SK-N-MC (cell line): ENCODE measurements around the gene NAGPA.

Experiments used
- EZH2 ChIP-seq: fragments of 200-600 bp; sonication (generic); IDR thresholded peaks from one replicate; pipeline ENCODE4 v1.6.1; 2017; ENCODE audit warnings: antibody characterized with exemption
- FOXP2 ChIP-seq: optimal IDR thresholded peaks from 2 replicates; pipeline ENCODE3; 2011; ENCODE audit warnings: mild to moderate bottlenecking, moderate library complexity; ENCODE audit not compliant: insufficient read depth; ENCODE audit errors: extremely low read length, control extremely low read depth
- POLR2AphosphoS5 ChIP-seq: IDR thresholded peaks from 2 replicates; pipeline ENCODE4 v1.6.1; 2012; ENCODE audit warnings: mild to moderate bottlenecking, low read depth, low read length, borderline replicate concordance

DNA sequence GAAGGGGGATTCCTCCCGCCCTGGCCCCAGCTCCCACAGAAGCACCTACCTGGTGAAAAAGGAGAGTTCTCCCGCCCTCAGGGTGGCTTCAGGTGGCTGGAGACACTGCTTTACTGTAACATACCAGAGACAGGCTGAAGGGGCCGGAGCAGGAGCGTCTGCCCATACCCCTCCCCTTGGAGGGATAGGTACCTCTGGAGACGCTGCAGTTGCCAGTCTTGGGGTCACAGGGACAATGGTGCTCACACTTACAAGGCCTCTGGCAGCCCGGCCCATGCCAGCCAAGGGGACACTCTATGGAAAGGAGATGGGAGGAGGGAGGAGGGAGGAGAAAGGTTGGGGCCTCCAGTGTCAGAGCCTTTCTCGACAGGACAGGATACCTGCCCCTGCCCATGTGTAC, 6.6 kb downstream of the NAGPA start:
- no peak for TF ChIP-seq EZH2
- no peak for TF ChIP-seq POLR2AphosphoS5
- no peak for TF ChIP-seq FOXP2
